Measurements from ENCODE around the gene ZNF407. TPM values are rescaled to one million over a fixed set of nuclear protein-coding genes. Genes with fewer than 3 reads are reported as not detected.

The ZNF407 gene
- total and polyA plus RNA-seq, 2 of the 13 experiments (the other 11 are each of a cell fraction or from before 2014, with no cell fraction given) = 2.3 to 8.7 TPM

DNA sequence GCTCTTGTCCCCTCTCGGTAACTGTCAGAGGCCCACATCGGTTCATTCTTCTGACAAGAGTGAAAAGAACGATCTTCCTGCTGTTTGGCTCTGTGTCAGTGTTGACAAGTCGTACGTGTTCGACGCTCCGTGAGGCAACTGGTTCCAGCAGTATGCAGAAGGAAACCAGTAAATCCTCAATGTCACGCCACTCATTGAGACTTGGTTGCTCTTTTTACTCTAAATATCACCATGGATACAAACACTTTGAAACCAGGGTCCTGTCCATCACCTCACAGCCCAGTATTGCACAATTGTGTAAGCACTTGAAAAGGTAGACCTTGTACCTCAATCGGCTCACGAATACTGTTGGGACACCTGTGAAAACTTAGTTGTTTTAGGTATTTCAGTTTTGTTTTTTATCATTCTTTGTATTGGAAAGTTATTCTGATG lies 136.4 kb downstream of the ZNF407 start (continued):
- TF ChIP-seq ZFP41 (CRISPR knock-in tag; IDR thresholded peaks at IDR 0.05; ENCODE audit: borderline replicate concordance) (no peak), IRF2 (CRISPR knock-in tag; IDR thresholded peaks at IDR 0.05) (no peak), ARID2 (CRISPR knock-in tag; IDR thresholded peaks at IDR 0.05; ENCODE audit: borderline replicate concordance) (no peak), NR2F1 (CRISPR knock-in tag; IDR thresholded peaks at IDR 0.05) (peak in 1 of 2 experiments; percentile 11; a peak in 1 of 4 replicates), FOSL1 (CRISPR knock-in tag; IDR thresholded peaks at IDR 0.05; ENCODE audit: borderline replicate concordance) (no peak), NFIC (IDR thresholded peaks at IDR 0.05; ENCODE audit: low read length) (peak; percentile 79), KAT2B (IDR thresholded peaks at IDR 0.05; ENCODE audit: borderline replicate concordance, low read depth, low read length) (no peak), ZMYM2 (CRISPR knock-in tag; IDR thresholded peaks at IDR 0.05) (no peak), PHB2 (IDR thresholded peaks at IDR 0.05; ENCODE audit: partially characterized antibody) (no peak), ADNP (CRISPR knock-in tag; IDR thresholded peaks at IDR 0.05) (no peak), ZNF556 (CRISPR knock-in tag; IDR thresholded peaks at IDR 0.05; ENCODE audit: borderline replicate concordance) (peak; percentile 61; the same call in 1 of the 2 replicates)
- TF ChIP-seq, protein P1, sequence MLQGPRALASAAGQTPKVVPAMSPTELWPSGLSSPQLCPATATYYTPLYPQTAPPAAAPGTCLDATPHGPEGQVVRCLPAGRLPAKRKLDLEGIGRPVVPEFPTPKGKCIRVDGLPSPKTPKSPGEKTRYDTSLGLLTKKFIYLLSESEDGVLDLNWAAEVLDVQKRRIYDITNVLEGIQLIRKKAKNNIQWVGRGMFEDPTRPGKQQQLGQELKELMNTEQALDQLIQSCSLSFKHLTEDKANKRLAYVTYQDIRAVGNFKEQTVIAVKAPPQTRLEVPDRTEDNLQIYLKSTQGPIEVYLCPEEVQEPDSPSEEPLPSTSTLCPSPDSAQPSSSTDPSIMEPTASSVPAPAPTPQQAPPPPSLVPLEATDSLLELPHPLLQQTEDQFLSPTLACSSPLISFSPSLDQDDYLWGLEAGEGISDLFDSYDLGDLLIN (CRISPR knock-in tag; IDR thresholded peaks at IDR 0.05; ENCODE audit: borderline replicate concordance) = no peak
- TF ChIP-seq, protein P2, sequence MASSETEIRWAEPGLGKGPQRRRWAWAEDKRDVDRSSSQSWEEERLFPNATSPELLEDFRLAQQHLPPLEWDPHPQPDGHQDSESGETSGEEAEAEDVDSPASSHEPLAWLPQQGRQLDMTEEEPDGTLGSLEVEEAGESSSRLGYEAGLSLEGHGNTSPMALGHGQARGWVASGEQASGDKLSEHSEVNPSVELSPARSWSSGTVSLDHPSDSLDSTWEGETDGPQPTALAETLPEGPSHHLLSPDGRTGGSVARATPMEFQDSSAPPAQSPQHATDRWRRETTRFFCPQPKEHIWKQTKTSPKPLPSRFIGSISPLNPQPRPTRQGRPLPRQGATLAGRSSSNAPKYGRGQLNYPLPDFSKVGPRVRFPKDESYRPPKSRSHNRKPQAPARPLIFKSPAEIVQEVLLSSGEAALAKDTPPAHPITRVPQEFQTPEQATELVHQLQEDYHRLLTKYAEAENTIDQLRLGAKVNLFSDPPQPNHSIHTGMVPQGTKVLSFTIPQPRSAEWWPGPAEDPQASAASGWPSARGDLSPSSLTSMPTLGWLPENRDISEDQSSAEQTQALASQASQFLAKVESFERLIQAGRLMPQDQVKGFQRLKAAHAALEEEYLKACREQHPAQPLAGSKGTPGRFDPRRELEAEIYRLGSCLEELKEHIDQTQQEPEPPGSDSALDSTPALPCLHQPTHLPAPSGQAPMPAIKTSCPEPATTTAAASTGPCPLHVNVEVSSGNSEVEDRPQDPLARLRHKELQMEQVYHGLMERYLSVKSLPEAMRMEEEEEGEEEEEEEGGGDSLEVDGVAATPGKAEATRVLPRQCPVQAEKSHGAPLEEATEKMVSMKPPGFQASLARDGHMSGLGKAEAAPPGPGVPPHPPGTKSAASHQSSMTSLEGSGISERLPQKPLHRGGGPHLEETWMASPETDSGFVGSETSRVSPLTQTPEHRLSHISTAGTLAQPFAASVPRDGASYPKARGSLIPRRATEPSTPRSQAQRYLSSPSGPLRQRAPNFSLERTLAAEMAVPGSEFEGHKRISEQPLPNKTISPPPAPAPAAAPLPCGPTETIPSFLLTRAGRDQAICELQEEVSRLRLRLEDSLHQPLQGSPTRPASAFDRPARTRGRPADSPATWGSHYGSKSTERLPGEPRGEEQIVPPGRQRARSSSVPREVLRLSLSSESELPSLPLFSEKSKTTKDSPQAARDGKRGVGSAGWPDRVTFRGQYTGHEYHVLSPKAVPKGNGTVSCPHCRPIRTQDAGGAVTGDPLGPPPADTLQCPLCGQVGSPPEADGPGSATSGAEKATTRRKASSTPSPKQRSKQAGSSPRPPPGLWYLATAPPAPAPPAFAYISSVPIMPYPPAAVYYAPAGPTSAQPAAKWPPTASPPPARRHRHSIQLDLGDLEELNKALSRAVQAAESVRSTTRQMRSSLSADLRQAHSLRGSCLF (CRISPR knock-in tag; IDR thresholded peaks at IDR 0.05; ENCODE audit: borderline replicate concordance) = no peak
- TF ChIP-seq, protein P3, sequence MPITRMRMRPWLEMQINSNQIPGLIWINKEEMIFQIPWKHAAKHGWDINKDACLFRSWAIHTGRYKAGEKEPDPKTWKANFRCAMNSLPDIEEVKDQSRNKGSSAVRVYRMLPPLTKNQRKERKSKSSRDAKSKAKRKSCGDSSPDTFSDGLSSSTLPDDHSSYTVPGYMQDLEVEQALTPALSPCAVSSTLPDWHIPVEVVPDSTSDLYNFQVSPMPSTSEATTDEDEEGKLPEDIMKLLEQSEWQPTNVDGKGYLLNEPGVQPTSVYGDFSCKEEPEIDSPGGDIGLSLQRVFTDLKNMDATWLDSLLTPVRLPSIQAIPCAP (CRISPR knock-in tag; IDR thresholded peaks at IDR 0.05; ENCODE audit: low read depth) = no peak
- TF ChIP-seq, protein P4, sequence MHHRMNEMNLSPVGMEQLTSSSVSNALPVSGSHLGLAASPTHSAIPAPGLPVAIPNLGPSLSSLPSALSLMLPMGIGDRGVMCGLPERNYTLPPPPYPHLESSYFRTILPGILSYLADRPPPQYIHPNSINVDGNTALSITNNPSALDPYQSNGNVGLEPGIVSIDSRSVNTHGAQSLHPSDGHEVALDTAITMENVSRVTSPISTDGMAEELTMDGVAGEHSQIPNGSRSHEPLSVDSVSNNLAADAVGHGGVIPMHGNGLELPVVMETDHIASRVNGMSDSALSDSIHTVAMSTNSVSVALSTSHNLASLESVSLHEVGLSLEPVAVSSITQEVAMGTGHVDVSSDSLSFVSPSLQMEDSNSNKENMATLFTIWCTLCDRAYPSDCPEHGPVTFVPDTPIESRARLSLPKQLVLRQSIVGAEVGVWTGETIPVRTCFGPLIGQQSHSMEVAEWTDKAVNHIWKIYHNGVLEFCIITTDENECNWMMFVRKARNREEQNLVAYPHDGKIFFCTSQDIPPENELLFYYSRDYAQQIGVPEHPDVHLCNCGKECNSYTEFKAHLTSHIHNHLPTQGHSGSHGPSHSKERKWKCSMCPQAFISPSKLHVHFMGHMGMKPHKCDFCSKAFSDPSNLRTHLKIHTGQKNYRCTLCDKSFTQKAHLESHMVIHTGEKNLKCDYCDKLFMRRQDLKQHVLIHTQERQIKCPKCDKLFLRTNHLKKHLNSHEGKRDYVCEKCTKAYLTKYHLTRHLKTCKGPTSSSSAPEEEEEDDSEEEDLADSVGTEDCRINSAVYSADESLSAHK (CRISPR knock-in tag; IDR thresholded peaks at IDR 0.05; ENCODE audit: borderline replicate concordance) = no peak
- TF ChIP-seq, protein P5, sequence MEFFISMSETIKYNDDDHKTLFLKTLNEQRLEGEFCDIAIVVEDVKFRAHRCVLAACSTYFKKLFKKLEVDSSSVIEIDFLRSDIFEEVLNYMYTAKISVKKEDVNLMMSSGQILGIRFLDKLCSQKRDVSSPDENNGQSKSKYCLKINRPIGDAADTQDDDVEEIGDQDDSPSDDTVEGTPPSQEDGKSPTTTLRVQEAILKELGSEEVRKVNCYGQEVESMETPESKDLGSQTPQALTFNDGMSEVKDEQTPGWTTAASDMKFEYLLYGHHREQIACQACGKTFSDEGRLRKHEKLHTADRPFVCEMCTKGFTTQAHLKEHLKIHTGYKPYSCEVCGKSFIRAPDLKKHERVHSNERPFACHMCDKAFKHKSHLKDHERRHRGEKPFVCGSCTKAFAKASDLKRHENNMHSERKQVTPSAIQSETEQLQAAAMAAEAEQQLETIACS (CRISPR knock-in tag; IDR thresholded peaks at IDR 0.05) = no peak
- TF ChIP-seq, protein P6, sequence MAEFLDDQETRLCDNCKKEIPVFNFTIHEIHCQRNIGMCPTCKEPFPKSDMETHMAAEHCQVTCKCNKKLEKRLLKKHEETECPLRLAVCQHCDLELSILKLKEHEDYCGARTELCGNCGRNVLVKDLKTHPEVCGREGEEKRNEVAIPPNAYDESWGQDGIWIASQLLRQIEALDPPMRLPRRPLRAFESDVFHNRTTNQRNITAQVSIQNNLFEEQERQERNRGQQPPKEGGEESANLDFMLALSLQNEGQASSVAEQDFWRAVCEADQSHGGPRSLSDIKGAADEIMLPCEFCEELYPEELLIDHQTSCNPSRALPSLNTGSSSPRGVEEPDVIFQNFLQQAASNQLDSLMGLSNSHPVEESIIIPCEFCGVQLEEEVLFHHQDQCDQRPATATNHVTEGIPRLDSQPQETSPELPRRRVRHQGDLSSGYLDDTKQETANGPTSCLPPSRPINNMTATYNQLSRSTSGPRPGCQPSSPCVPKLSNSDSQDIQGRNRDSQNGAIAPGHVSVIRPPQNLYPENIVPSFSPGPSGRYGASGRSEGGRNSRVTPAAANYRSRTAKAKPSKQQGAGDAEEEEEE (CRISPR knock-in tag; IDR thresholded peaks at IDR 0.05; ENCODE audit: borderline replicate concordance) = no peak
